KOPT-K1 (cell line): ENCODE measurements around the gene PAQR9.
"Not testable (repeated sequence)": the region's sequence is repeated elsewhere in the genome, so short reads cannot be mapped to it uniquely, and the experiment has no call there.

Experiments
- H3K27ac ChIP-seq: fragments of 200-600 bp; sonication (generic); 2 replicates; pipeline ENCODE4 v1.5.1; 2016; ENCODE audit warnings: antibody characterized with exemption, mild to moderate bottlenecking, low read depth, low read length; ENCODE audit not compliant: poor library complexity, severe bottlenecking
- H3K36me3 ChIP-seq: fragments of 200-600 bp; sonication (generic); 2 replicates; pipeline ENCODE4 v1.5.1; 2017; ENCODE audit warnings: antibody characterized with exemption, mild to moderate bottlenecking, low read length, moderate library complexity; ENCODE audit not compliant: insufficient read depth
- H3K9me3 ChIP-seq: fragments of 200-600 bp; sonication (generic); 2 replicates; pipeline ENCODE4 v1.5.1; 2017; ENCODE audit warnings: antibody characterized with exemption, low read length, mild to moderate bottlenecking; ENCODE audit not compliant: insufficient read depth, poor library complexity, severe bottlenecking

PAQR9 gene

DNA sequence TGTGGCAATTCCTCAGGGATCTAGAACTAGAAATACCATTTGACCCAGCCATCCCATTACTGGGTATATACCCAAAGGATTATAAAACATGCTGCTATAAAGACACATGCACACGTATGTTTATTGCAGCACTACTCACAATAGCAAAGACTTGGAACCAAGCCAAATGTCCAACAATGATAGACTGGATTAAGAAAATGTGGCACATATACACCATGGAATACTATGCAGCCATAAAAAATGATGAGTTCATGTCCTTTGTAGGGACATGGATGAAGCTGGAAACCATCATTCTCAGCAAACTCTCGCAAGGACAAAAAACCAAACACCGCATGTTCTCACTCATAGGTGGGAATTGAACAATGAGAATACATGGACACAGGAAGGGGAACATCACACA, 25.4 kb upstream of the PAQR9 start:
- H3K27ac ChIP-seq, H3K9me3 ChIP-seq, H3K36me3 ChIP-seq: not testable (repeated sequence)

- not testable (repeated sequence) for H3K36me3 ChIP-seq, H3K9me3 ChIP-seq, H3K27ac ChIP-seq
Observed at GRCh38 chr3:142988221-142988620, 24.7 kb upstream of the PAQR9 start.

GRCh38 chr3:142987707-142988106, 24.2 kb upstream of the PAQR9 start:
- no peaks in the 10 kb centered on the region for H3K36me3 ChIP-seq
- no peaks in the 10 kb centered on the region for H3K9me3 ChIP-seq
- no peak overlapping the region for H3K27ac ChIP-seq

DNA sequence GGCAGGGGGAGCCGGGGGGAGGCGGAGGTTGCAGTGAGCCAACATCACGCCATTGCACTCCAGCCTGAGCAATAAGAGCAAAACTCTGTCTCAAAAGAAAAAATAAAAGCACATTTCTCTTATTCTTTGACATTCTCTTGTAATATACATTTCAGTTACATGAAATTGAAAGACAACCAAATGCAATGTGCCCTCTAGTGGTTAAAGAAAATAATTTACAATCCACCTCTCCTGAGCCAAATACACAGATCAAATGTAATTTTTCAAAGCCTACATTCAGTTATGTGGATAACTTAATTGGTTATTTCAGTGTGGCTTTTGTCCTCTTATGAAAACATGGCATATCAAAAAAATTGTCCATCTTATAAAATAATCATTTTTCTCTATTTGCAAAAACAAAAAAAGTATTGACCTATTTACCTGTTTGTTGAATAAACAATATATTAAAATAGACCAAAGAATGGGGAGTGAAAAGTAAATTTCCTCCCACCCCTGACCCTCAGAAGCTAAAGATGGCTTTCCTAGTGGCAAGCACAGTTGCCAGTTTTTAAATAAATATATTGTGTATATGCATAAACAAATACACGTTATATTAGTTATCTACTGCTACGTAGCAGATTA, 23.7 kb upstream of the PAQR9 start:
- H3K9me3 ChIP-seq = no peaks in the 10 kb centered on the region
- no peaks in the 10 kb centered on the region for H3K36me3 ChIP-seq
- H3K27ac ChIP-seq = no peak overlapping the region

GRCh38 chr3:142984255-142984654, 20.8 kb upstream of the PAQR9 start:
- Histone ChIP-seq H3K27ac (no peak overlapping the region), H3K9me3 (no peaks in the 10 kb centered on the region), H3K36me3 (no peaks in the 10 kb centered on the region)

- Histone ChIP-seq H3K36me3 (no peaks in the 10 kb centered on the region), H3K9me3 (no peaks in the 10 kb centered on the region), H3K27ac (no peak overlapping the region)
Observed at GRCh38 chr3:142983318-142983717, 19.8 kb upstream of the PAQR9 start.

DNA sequence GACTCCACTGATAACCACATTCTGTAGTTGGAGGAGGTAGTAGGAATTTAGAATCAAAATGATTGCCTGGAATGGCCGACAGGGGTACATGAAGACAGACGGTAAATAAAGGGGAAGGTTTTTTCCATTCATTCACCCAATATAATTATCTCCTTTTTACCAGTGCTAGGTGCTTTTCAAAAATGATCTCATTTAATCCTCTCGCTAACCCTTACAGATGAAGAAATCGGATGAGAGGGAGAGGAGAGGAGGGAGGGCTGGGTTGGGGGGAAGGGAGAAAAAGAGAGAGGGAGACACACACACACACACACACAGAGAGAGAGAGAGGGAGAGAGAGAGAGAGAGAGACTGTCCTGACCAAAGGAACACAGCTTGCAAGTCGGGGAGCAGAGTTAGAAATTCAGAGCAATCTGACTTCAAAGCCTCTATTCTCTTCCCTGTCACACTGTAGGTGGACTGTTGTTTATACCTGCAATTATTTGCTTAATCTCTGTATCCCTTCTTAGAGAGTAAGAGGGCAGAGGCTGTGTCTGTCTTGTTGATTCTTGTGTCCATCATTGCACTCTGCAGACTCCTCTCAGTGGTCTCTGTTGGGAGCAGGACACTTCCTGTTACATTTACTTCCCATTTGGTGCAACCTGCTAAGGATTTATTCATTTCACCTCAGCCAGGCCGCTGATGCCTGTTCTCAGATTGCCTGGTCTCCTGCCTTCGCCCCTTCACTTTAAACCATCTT, 18.7 kb upstream of the PAQR9 start:
- no peak overlapping the region for H3K27ac ChIP-seq
- H3K9me3 ChIP-seq = no peaks in the 10 kb centered on the region
- H3K36me3 ChIP-seq = no peaks in the 10 kb centered on the region

- Histone ChIP-seq H3K36me3 (no peaks in the 10 kb centered on the region), H3K9me3 (no peaks in the 10 kb centered on the region), H3K27ac (no peak overlapping the region)
Observed at GRCh38 chr3:142981108-142981507, 17.6 kb upstream of the PAQR9 start.

DNA sequence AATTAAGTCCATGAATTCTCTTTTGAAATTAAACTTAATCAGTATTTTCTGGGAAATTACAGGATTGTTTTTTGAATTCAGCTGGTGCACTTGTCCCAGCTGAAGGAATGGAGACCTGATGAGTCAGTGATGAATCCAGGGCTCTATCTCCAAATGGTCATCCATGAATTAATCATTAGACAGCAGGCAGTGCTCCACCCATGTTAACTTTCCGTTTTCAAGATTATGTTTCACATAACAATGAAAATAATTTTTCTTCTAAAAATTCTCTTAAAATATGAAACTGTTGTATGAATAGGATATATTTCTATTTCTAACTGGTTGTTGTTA, 13.9 kb upstream of the PAQR9 start:
- no peaks in the 10 kb centered on the region for H3K36me3 ChIP-seq
- H3K9me3 ChIP-seq = no peaks in the 10 kb centered on the region
- no peak overlapping the region for H3K27ac ChIP-seq

DNA sequence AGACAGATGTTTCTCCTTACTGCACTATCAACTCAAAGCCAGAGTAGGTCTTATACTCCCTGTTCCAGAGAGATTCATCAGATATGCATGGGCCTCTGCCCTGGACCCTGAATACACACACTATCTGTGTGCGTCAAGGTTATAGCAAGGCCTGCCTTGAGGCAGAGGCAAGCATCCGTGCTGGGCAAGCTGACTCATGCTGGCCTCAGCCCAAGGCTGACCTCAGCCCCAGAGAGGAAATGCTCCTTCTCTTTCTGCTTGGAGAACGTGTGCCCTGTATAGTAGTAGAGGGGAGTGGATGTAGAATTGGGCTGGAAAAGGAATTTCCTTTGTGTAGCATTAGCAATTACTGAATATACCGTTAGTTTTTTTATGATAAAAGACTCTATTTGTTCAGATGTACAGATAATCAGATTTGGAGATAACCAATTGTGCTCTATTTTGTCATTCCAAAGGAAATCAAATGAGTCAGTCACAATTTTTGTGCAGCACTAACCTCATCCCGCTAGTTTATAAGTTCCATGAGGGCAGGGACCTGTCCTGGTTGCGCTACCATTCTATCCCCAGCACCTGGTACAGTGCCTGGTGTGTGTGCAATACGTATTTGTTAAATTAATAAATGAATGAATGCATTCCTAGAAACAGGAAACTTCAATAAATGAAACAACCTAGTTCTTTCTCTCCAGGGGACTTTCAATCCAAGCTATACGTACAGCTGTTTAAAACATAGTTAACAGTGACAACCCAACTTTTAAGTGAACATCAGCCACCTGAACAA, 13.3 kb upstream of the PAQR9 start:
- H3K27ac ChIP-seq = no peak overlapping the region
- H3K36me3 ChIP-seq = no peaks in the 10 kb centered on the region
- no peaks in the 10 kb centered on the region for H3K9me3 ChIP-seq

DNA sequence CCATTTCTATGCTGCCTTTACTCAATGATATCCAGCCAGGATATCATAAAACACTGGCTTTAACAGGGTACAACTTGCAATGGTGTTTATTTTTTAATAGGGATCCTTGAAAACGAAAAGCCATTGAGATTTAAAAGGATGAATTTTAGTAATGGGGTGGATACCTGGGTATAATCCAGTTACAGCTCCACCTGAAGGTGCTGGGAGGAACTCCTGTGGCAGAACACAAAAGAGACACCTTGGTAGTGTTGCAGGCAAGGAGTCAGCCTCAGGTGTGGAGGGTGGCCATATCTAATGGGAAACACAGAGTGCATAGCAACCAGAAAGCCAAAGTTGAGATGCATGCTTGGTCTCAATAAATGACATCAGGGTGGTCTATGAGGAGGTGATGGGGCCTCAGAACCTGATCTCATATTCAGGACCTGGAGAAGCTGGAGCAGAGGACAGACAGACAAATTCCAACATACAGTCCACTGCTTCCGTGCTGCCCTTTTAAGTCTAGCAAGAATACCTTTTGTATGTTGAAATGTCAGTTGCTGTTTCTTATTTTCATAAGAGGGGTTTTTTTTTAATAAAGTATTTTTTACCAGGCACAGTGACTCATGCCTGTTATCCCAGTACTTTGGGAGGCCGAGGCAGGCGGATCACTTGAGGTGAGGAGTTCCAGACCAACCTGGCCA, 12.0 kb upstream of the PAQR9 start:
- no peak overlapping the region for H3K27ac ChIP-seq
- H3K36me3 ChIP-seq = no peaks in the 10 kb centered on the region
- no peaks in the 10 kb centered on the region for H3K9me3 ChIP-seq

- Histone ChIP-seq H3K27ac (no peak overlapping the region), H3K36me3 (no peaks in the 10 kb centered on the region), H3K9me3 (no peaks in the 10 kb centered on the region)
Observed at GRCh38 chr3:142973217-142974009, 9.9 kb upstream of the PAQR9 start.

GRCh38 chr3:142972092-142972753, 8.7 kb upstream of the PAQR9 start:
- H3K36me3 ChIP-seq = no peaks in the 10 kb centered on the region
- H3K27ac ChIP-seq = no peak overlapping the region
- no peaks in the 10 kb centered on the region for H3K9me3 ChIP-seq

DNA sequence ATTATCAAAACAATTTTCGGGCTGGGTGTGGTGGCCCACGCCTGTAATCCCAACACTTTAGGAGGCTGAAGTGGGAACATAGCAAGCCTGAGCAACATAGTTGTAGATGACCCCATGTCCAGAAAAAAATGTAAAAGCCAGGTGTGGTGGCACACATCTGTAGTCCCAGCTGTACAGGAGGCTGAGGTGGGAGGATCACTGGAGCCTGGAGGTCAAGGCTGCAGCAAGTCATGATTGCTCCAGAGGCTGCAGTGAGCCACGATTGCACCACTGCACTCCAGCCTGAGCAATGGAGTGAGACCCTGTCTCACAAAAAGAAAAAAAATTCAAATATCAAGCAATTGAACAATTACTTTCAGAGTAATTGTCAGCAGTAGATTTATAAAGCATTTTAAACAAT, 8.0 kb upstream of the PAQR9 start:
- Histone ChIP-seq H3K36me3 (no peaks in the 10 kb centered on the region), H3K27ac (no peak overlapping the region), H3K9me3 (no peaks in the 10 kb centered on the region)
